Stimulated activated CD8-positive, alpha-beta memory T cell treated with anti-CD3 and anti-CD28 coated beads, Interleukin-12 subunit alpha, Interleukin-12 subunit beta, amount 100 ng/mL, for 1 hour (primary cell): ENCODE results near the gene GABPB2.
"Not testable (repeated sequence)": the region's sequence is repeated elsewhere in the genome, so short reads cannot be mapped to it uniquely, and the experiment has no call there.

ENCODE experiments used
- DNase-seq: peaks from one replicate; pipeline ENCODE4 v3.0.0-alpha.2; 2020; ENCODE audit warnings: low read depth

The GABPB2 gene

DNA sequence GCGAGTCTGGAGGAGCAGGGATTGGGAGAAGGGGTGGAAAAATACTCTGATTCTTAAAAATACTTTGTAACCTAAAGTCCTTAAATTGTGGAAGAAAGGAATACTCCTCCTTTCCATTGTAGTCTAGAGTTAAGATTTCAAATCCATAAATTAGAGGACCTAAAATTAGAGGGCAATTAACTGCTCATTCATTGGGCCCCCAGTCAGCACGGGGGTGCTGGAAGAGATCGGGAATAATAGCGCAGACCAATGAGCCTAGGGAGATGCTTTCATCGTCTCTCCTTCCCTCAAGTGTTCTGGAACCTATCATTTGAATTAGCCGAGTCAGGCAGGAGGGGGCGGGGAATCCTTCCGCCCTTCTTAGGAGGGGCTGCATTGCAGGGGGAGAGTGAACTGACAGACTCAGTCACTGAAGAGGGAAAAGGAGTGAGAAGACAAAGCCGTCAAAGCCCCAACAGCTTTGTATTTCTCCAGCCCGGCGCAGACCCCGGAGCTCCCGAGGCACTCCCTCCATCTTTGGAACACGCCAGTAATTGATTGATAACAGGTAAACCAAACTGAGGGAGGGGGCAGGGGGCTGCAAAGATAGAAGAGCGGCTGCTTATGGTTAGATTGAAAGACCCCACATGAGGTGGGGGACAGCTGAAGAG, 10.4 kb upstream of the GABPB2 start, which contains the start of gene MLLT11:
Gene MLLT11, plus strand, starts transcription at position 391 of the 650 bp plus-strand sequence. CDS start 6,828 bp downstream, outside the sequence.
- DNase-seq: no peak

DNA sequence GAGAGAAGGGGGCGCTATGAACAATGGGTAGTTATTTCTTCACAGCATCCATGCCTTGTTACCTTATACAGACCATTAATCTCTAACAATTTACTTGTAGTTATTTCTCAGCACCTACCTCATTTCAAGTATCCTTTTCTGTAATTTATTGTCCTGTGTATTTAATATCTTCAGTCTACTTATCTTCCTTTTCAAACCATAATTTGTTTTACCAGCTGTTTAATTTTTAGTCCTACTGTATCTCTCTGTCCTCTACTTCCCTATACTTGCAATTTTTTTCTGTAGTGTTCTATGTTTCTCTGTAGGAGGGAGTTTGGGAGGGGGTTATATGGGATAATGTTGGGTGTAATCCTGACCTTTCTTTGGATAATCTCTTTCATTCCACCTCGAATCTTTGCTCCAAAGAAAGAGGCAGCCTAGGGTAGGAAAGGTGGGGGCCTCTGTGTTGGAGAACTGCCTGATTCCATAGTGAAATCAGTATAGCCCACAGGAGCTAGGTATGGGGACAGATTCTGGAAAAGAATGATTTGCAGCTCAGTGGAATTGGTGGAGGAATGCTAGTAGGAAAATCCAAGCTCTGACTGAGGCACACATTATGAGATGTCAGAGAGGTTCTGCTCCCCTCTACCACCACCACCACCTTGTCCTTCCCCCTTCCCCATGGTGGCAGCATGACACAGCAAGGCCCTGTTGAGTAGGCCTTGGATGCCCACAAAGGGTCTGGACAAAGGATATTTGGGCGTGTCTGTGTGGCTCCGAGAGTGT, 9.7 kb upstream of the GABPB2 start:
- no peak for DNase-seq

DNA sequence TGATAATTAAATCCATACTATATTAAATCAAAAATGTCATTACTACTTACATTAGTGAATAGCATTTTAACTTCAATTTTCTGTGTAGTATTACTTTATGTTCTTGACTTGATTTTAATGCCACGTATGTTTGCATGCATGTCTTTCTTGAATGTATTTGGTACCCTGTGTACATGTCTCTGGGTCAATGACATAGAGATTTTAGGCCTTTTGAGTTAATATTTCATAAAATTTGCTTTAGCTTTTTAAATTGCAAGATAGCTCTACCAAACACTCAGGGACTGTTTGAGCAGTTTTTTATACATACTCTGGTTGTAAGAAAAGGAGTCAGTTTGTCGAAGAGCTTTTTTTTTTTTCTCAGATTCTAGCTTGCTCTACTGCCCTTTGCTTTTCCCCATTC, 8.9 kb upstream of the GABPB2 start:
- no peak for DNase-seq

DNA sequence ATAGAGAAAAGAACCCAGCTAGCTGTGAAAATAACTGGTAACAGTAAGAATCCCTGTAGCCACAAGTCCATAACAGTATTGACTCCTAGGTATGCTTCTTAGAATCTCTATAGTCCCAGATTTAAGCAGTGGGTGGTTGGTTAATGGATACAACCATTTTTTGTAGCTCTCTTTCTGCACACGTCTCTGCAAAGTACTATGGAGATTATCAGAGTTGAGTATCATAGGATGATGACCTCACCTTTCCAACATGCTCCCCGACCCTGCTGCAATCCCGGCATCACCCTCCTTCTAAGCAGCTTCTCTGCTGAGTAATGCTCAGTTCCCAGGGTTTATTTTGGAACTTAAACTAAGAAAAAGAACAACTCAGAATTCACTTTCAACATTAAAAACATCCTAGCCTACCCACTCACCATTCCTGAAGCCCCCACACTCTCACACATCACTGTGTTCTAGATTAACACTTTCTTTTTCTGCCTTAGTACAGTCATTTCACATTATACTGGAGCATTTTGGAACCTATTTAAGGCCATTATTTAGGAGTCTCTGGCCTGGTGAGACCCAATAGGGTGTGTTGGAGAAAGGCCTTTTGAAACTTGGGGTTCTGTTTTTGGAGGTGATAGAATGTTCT, 7.7 kb upstream of the GABPB2 start:
- no peak for DNase-seq

DNA sequence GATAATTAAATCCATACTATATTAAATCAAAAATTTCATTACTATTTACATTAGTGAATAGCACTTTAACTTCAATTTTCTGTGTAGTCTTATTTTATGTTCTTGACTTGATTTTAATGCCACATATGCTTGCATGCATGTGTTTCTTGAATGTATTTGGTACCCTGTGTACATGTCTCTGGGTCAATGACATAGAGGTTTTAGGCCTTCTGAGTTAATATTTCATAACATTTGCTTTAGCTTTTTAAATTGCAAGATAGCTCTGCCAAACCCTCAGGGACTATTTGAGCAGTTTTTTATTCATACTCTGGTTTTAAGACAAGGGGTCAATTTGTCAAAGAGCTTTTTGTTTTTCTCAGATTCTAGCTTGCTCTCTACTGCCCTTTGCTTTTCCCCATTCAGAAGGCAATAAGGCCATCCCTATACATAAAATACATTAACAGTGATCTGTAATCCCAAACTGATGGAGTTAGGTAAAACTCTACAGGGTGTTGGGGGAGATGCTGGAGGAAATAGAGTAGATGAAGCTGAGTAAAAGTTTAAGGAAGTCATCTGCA, 5.4 kb upstream of the GABPB2 start:
- DNase-seq: no peak

DNA sequence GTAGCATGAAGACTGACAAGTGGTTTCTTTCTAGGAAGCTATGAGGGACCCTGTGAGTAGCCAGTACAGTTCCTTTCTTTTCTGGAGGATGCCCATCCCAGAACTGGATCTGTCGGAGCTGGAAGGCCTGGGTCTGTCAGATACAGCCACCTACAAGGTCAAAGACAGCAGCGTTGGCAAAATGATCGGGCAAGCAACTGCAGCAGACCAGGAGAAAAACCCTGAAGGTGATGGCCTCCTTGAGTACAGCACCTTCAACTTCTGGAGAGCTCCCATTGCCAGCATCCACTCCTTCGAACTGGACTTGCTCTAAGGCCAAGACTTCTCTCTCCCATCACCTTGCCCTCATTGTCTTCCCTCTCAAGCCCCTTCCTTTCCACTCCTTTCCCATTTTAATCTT, 3.4 kb upstream of the GABPB2 start:
- no peak for DNase-seq

DNA sequence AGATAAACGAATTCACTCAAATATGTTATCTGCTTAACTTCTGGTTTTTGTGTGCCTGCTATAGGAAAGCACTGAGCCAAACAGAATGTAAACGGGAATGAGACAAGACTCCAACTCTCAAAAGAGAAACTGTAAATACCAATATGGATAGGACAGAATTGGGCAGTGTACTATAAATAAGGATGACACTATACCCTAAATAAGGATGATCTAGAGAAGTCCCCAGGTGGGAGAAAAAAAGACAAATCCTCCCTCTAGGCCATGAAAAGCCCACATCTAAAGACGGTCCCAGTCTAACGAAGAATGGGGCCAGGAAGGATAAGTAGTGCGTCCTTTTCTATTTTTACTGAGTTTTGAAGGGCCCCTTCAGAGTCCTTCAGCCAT, 1.5 kb upstream of the GABPB2 start:
- DNase-seq: no peak

DNA sequence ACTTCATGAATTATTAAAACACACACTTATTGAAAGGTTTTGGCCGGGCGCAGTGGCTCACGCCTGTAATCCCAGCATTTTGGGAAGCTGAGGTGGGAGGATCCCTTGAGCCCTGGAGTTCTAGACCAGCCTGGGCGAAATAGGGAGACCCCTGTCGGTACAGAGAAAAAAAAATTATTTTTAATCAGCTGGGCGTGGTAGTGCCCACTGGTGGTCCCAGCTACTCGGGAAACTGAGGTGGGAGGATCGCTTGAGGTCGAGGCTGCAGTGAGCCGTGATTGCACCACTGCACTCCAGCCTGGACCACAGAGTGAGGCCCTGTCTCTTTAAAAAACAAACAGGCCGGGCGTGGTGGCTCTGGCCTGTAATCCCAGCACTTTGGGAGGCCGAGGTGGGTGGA, 1.7 kb downstream of the GABPB2 start:
- no peak for DNase-seq

DNA sequence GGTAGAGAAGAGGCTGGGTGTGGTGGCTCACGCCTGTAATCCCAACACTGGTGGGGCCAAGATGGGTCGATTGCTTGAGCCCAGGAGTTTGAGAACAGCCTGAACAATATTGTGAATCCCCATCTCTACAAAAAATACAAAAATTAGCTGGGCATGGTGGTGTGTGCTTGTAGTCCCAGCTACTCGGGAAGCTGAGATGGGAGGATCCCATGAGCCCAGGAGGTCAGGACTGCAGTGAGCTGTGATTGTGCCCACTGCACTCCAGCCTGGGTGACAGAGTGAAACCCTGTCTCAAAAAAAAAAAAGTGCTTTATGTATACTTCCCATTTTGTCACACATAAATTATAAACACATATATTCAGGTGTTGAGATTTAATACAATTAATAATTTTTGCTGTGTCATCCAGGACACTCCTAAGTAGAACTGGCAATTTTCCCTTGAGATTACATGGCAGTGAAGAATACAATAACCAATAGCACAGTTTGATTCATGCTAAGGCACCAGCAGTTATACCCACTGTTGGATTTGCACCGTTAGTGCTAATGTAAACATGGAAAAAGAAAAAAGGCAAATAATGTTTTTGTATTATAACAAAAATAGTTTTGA, 15.5 kb downstream of the GABPB2 start:
- DNase-seq: no peak

DNA sequence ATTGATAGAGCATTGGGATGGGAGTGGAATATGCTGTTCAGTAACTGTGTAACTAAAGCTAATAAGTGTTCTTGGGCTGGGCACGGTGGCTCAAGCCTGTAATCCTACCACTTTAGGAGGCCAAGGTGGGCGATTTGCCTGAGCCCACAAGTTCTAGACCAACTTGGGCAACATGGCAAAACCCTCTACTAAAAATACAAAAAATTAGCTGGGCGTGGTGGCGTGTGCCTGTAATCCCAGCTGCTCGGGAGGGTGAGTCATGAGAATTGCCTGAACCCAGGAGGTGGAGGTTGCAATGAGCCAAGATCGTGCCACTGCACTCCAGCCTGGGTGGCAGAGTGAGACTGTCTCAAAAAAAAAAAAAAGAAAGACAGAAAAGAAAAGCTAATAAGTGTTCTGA, 26.9 kb downstream of the GABPB2 start:
- DNase-seq: not testable (repeated sequence)

DNA sequence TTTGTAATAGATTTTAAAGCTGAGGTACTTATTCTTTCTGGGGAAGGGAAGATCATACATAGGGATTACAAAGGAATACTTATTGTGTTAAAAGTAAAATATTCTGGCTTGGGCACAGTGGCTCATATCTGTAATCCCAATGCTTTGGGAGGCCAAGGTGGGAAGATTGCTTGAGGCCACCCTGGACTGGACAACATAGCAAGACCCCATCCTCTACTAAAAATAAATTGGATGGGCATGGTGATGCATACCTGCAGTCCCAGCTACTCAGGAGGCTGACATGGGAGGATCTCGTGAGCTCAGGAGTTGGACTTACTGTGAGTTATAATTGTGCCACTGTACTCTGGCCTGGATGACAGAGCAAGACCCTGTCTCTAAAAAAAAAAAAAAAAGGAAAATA, 27.6 kb downstream of the GABPB2 start:
- DNase-seq: no peak

DNA sequence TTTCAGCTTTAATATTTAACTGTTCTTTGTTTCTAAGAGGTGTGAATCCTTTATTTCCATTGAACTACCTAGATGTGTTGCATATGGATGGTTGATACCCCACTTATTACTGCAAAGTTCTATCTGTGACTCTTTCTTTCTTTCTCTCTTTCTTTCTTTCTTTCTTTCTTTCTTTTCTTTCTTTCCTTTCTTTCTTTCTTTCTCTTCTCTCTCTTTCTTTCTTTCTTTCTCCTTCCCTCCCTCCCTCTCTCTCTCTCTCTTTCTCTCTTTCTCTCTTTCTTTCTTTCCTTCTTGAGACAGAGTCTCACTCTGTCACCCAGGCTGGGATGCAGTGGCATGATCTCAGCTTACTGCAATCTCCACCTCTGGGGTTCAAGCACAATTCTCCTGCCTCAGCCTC, 34.1 kb downstream of the GABPB2 start:
- no peak for DNase-seq

DNA sequence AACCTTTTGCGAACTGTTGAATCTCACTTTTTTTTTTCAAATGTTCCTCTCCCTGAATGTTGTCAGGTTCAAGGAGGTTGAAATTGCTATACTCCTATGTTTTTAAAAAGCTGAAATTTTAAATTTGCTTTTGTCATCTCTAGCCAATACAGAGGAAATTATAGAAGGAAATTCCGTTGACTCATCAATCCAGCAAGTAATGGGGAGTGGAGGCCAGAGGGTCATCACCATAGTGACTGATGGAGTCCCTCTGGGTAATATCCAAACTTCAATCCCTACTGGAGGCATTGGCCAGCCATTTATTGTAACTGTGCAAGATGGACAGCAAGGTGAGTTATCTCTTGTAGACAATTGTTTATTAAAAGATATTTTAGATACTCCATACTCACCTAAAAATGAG, 36.3 kb downstream of the GABPB2 start:
- DNase-seq: no peak

DNA sequence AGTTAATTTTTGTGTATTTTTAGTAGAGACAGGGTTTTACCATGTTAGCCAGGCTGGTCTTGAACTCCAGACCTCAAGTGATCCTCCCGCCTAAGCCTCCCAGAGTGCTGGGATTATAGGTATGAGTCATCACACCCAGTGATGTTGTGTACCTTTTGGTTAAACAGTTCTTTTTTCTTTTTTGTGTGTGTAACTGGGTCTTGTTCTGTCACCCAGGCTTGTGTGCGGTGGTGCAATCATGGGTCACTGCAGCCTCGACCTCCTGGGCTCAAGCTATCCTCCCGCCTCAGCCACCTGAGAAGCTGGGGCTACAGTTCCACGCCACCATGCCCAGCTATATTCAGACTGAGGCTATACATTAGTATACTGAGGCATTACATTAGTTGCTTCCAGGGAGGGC, 37.8 kb downstream of the GABPB2 start:
- no peak for DNase-seq

DNA sequence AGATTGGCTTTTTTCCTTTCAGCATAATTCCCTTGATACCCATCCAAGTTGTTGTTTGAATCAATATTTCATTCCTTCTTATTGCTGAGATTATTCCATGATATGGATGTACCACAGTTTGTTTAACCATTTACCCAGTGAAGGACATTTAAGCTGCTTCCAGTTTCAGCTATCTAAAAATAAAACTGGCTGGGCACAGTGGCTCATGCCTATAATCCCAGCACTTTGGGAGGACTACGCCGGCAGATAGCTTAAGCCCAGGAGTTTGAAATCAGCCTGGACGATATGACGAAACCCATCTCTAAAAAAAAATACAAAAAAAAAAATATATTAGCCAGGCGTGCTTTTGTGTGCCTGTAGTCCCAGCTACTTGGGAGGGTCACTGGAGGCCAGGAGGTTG, 43.3 kb downstream of the GABPB2 start:
- DNase-seq: no peak

DNA sequence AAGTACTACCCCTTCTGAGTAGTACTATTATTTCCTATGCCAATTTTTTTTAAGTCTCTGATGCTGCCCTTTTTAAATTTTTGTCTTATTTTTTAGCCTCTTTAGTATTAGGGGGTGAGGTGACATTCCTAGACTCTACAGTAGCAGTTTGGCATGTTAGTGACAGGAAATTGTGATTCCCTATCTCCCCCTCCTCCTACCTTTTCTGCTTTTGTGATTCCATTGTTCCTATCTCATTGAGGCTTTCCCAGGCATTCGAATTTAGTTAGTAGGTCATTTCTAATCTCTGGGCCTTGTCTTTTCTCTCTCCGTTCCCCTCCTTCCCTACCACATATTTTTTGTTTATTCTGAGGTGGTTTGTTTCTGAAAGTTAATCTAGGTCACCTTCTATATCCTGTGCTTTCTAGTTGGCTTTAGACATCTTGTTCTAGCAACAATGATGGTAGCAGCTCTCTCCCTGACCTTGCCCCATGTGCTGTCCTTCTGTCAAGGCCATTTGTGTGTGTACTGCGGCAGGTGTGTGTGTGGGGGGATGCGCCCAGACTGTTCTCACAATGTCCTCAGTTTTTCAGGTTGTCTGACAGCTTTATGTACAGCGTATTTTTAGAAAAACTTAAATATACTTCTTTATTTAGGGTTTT, 54.3 kb downstream of the GABPB2 start:
- no peak for DNase-seq

DNA sequence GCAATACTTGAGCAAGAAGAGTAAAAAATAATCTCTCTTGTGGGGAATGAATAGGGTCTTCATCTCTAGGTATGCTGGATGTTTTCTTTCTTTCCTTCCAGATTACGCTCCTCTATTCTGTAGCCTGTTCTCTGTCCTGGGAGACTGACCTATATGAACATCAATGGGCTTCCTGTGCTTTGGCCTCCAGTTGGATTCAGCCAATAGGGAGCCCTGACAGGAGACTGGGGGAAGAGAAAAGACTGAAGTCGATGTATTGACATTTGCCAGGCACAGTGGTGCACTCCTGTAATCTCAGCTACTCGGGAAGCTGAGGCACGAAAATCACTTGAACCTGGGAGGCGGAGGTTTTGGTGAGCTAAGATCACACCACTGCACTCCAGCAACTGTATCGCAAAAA, 58.2 kb downstream of the GABPB2 start:
- DNase-seq: no peak

DNA sequence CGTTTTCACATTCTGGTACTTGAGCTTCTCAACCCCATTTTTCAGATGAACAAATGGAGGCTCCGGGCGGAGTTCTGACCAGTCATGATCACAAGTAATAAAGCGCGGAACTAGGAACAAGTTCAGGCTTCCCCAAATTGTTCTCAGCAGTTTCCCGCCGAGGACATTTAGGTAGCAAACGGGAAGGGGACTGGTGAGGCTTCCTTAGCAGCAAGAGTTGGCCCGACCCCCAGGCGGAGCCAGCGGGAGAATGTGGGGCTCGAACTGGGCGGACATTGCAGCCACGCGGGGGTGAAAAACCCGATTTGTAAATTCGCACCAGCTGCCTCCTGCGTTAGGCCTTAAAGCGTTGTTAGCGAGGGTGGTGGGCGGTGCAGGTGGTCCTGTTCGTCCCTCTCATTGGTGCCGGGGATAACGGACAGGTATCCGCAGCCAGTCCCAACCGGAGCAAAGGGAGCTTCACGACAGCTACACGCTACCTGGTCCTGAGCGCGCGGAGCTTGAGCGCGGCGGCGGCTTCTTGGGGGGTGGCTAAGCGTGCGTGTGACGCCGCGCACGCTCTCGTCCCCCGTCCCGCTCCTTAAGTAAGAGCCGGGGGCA, 60.5 kb downstream of the GABPB2 start:
- DNase-seq: peak; percentile 48

DNA sequence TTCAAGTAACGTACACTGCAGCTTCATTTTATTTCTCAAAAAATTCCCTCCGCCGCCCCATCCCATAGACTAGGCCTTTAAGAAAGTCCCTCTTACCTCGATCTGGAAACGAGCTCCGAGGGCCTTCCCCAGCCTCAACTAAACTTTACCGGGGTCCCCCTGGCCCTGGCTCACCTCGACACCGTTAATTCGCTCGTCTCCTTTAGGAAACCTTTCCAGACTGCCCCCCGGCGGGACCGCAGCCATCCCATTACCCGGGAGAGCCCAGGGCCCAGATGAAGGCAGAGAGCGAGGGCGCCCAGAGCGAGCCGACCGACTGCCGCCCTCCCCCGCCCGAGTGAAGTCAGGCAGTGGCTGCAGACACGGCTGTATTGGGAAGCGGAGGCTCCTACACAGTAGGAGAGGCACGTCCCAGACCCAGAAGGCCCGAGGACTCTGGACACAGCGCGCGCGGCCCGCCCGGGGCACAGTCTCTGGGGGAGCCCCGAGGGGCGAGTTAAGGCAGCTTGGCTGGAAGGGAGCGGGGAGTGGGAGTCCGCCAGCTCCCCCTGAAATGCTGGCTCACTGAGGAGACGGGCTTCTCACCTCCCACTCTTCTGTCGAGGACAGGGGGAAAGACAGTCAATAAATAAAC, 61.3 kb downstream of the GABPB2 start:
- no peak for DNase-seq

DNA sequence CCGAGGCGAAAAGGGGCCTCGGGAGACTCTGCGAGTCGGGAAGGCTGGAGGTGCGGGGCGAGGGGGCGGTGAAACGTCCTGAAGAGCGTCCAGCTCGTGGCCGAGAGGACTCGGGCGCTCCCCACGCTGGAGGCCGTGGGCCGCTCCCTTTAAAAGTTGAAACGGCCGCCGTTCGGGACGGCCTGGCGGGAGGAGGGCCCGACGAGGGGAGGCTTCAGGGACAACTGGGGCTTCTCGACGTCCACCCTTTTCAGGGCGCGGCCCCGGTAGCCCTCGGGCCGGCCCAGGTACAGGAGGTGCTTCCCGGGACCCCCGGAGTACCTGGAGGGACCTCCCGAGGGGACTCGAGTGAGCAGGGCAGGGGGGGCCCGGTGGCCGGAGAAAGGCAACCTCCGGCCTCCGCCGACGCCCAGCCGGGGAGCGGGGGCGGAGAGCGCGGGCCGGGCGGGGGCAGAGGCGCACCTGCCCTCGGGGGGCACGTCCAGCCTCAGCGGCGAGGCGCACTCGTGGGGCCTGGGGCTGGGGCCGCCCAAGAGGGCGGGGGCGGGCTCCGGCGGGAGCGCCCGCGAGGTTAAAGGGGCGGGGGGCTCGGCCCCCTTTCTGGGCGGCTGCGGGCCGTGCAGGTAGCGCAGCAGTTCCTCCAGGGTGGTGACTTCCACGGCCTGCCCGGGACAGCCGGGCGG, 61.9 kb downstream of the GABPB2 start:
- DNase-seq: no peak
